H1 (cell line): ENCODE data around the gene SUOX. TPM values are rescaled to one million over a fixed set of nuclear protein-coding genes. Genes with fewer than 3 reads are reported as not detected.

ENCODE experiments used
- CTCF ChIA-PET: fragments of 300-600 bp; sonication (Branson Sonifier 250); formaldehyde crosslinking; loops from one replicate; lab custom pipeline; 2021; ENCODE audit not compliant: partially characterized antibody; lab: Charles Lee
- POLR2A ChIA-PET: fragments of 300-600 bp; sonication (Branson Sonifier 250); formaldehyde crosslinking; loops from one replicate; lab custom pipeline; 2021; ENCODE audit warnings: inconsistent platforms; ENCODE audit not compliant: partially characterized antibody; lab: Charles Lee
- DNase-seq, 2 experiments: peaks; one replicate each; pipeline versions ENCODE4 v3.0.0 to v3.0.0-alpha.2; 2010 to 2022; ENCODE audit warnings: low spot score in 2 of 2, low read depth in 1 of 2, mixed read lengths in 1 of 2
- FAIRE-seq: peaks from 2 replicates; lab custom pipeline; 2011; peaks lifted over from hg19 to GRCh38; lab: Jason Lieb, UNC
- H2AFZ ChIP-seq: 2 replicates; pipeline ENCODE4 v1.8.1; 2012; ENCODE audit warnings: low read length, inconsistent platforms
- H2AK5ac ChIP-seq: 2 replicates; pipeline ENCODE4 v1.6.1; 2013; ENCODE audit warnings: low read depth, low read length
- H2BK120ac ChIP-seq: replicated peaks from 2 replicates; pipeline ENCODE3; 2013; ENCODE audit warnings: low read depth, low read length, inconsistent platforms
- H2BK12ac ChIP-seq: 2 replicates; pipeline ENCODE4 v1.6.1; 2013; ENCODE audit warnings: low read depth, low read length
- H2BK15ac ChIP-seq: 2 replicates; pipeline ENCODE4 v1.6.1; 2013; ENCODE audit warnings: low read length
- H2BK20ac ChIP-seq: 2 replicates; pipeline ENCODE4 v1.6.1; 2013; ENCODE audit warnings: low read length
- H2BK5ac ChIP-seq: 2 replicates; pipeline ENCODE4 v1.6.1; 2013; ENCODE audit warnings: low read depth, low read length
- H3K14ac ChIP-seq: 2 replicates; pipeline ENCODE4 v1.6.1; 2013; ENCODE audit warnings: inconsistent platforms; ENCODE audit not compliant: insufficient read length
- H3K18ac ChIP-seq: 2 replicates; pipeline ENCODE4 v1.6.1; 2013; ENCODE audit warnings: low read length; ENCODE audit errors: extremely low read depth
- H3K23ac ChIP-seq: 2 replicates; pipeline ENCODE4 v1.6.1; 2013; ENCODE audit warnings: inconsistent platforms; ENCODE audit not compliant: insufficient read length
- H3K23me2 ChIP-seq: 2 replicates; pipeline ENCODE4 v1.6.1; 2013; ENCODE audit warnings: low read depth, low read length
- H3K27ac ChIP-seq: 2 replicates; pipeline ENCODE4 v1.6.1; 2011; ENCODE audit warnings: low read depth, low read length, inconsistent platforms
- H3K27me3 ChIP-seq, 4 experiments: replicated peaks in 1 of 4; 1 replicate in 1 of 4; 2 replicates in 3 of 4; pipeline versions ENCODE4 v1.6.1 to v1.8.1; 2011 to 2013; ENCODE audit warnings: low read length in 3 of 4, mild to moderate bottlenecking in 3 of 4, inconsistent platforms in 2 of 4, mixed read lengths in 2 of 4, moderate library complexity in 1 of 4; ENCODE audit not compliant: control insufficient read depth in 3 of 4, insufficient read depth in 3 of 4; ENCODE audit errors: extremely low read depth in 1 of 4
- H3K36me3 ChIP-seq, 4 experiments: 2 replicates each; pipeline versions ENCODE4 v1.6.1 to v1.8.1; 2011 to 2013; ENCODE audit warnings: mild to moderate bottlenecking in 4 of 4, low read length in 3 of 4, moderate library complexity in 2 of 4, control low read depth in 1 of 4, inconsistent platforms in 1 of 4; ENCODE audit not compliant: insufficient read depth in 4 of 4, control insufficient read depth in 2 of 4
- H3K4ac ChIP-seq: replicated peaks from 2 replicates; pipeline ENCODE3; 2013; ENCODE audit warnings: low read length, low read depth, mixed read lengths, inconsistent platforms; ENCODE audit not compliant: insufficient read length
- H3K4me1 ChIP-seq, 4 experiments: replicated peaks in 1 of 4; 1 replicate in 1 of 4; 2 replicates in 3 of 4; pipeline versions ENCODE4 v1.6.1 to v1.8.1; 2011 to 2013; ENCODE audit warnings: low read length in 3 of 4, inconsistent platforms in 2 of 4, mixed read lengths in 1 of 4; ENCODE audit not compliant: insufficient read depth in 4 of 4, control insufficient read depth in 3 of 4
- H3K4me2 ChIP-seq, 2 experiments: 2 replicates each; pipeline versions ENCODE4 v1.6.1 to v1.8.1; 2011 to 2013; ENCODE audit warnings: low read depth in 2 of 2, low read length in 2 of 2, control low read depth in 1 of 2, inconsistent platforms in 1 of 2, mild to moderate bottlenecking in 1 of 2; ENCODE audit not compliant: insufficient read depth in 1 of 2
- H3K4me3 ChIP-seq, 4 experiments: fragments of 200-600, 300-600 bp in 1 of 4; sonication (generic), shearing (Covaris generic), sonication (Bioruptor Twin) in 1 of 4; 2 replicates each; pipeline versions ENCODE4 v1.5.1 to v1.8.1; 2011 to 2016; ENCODE audit warnings: low read length in 4 of 4, low read depth in 3 of 4, control low read depth in 2 of 4, inconsistent platforms in 2 of 4, mild to moderate bottlenecking in 2 of 4, mixed read lengths in 1 of 4, moderate library complexity in 1 of 4; ENCODE audit not compliant: insufficient read depth in 2 of 4; ENCODE audit errors: extremely low read depth in 1 of 4
- H3K56ac ChIP-seq: replicated peaks from 2 replicates; pipeline ENCODE3; 2013; ENCODE audit warnings: low read depth, mild to moderate bottlenecking, mixed read lengths, low read length, inconsistent platforms; ENCODE audit not compliant: insufficient read length
- H3K79me1 ChIP-seq: 2 replicates; pipeline ENCODE4 v1.6.1; 2013; ENCODE audit warnings: low read depth, low read length, control low read depth
- H3K79me2 ChIP-seq, 2 experiments: 2 replicates each; pipeline versions ENCODE4 v1.6.1 to v1.8.1; 2012 to 2013; ENCODE audit warnings: low read length in 2 of 2, mild to moderate bottlenecking in 2 of 2, inconsistent platforms in 1 of 2; ENCODE audit not compliant: insufficient read depth in 2 of 2, control insufficient read depth in 1 of 2
- H3K9ac ChIP-seq, 4 experiments: replicated peaks in 1 of 4; 1 replicate in 1 of 4; 2 replicates in 3 of 4; pipeline versions ENCODE4 v1.6.1 to v1.8.1; 2011 to 2013; ENCODE audit warnings: low read depth in 3 of 4, low read length in 3 of 4, control low read depth in 2 of 4, mild to moderate bottlenecking in 2 of 4, moderate library complexity in 2 of 4, inconsistent platforms in 1 of 4; ENCODE audit errors: extremely low read depth in 1 of 4
- H3K9me3 ChIP-seq, 2 experiments: 2 replicates each; pipeline versions ENCODE4 v1.6.1 to v1.8.1; 2012 to 2013; ENCODE audit warnings: mild to moderate bottlenecking in 2 of 2, moderate library complexity in 2 of 2, control low read depth in 1 of 2, inconsistent platforms in 1 of 2, low read depth in 1 of 2, low read length in 1 of 2, mixed read lengths in 1 of 2; ENCODE audit not compliant: insufficient read depth in 2 of 2
- H4K20me1 ChIP-seq, 2 experiments: replicated peaks in 1 of 2; 2 replicates each; pipeline versions ENCODE3 to v1.8.1; 2011 to 2013; ENCODE audit warnings: inconsistent platforms in 2 of 2, low read length in 2 of 2, mild to moderate bottlenecking in 1 of 2; ENCODE audit not compliant: insufficient read depth in 2 of 2, control insufficient read depth in 1 of 2
- H4K5ac ChIP-seq: 2 replicates; pipeline ENCODE4 v1.6.1; 2013; ENCODE audit warnings: low read length, low read depth, mixed read lengths, inconsistent platforms; ENCODE audit not compliant: insufficient read length
- H4K8ac ChIP-seq: 2 replicates; pipeline ENCODE4 v1.8.0; 2013; ENCODE audit warnings: mild to moderate bottlenecking, moderate library complexity, low read length, inconsistent platforms; ENCODE audit not compliant: insufficient read depth; ENCODE audit errors: extremely low read depth
- H4K91ac ChIP-seq: replicated peaks from 2 replicates; pipeline ENCODE3; 2013; ENCODE audit warnings: low read length, mixed read lengths, inconsistent platforms; ENCODE audit not compliant: insufficient read length
- BACH1 ChIP-seq: IDR thresholded peaks from 2 replicates; pipeline ENCODE4 v1.6.1; 2012; ENCODE audit warnings: low read length, improper control_type of control experiment
- BCL11A ChIP-seq, 2 experiments: IDR thresholded peaks; one replicate each; pipeline ENCODE4 v1.6.1; 2011; ENCODE audit warnings: low read depth in 2 of 2, low read length in 2 of 2, mild to moderate bottlenecking in 2 of 2
- CEBPB ChIP-seq: IDR thresholded peaks from 2 replicates; pipeline ENCODE4 v1.6.1; 2012; ENCODE audit warnings: low read depth, low read length
- HDAC6 ChIP-seq: IDR thresholded peaks from one replicate; pipeline ENCODE4 v1.7.1; 2012; ENCODE audit warnings: low read depth, mild to moderate bottlenecking, inconsistent platforms, low read length, moderate library complexity
- JUN ChIP-seq: IDR thresholded peaks from 2 replicates; pipeline ENCODE4 v1.6.1; 2011; ENCODE audit warnings: low read depth, mild to moderate bottlenecking, improper control_type of control experiment, low read length
- KDM4A ChIP-seq: IDR thresholded peaks from one replicate; pipeline ENCODE4 v1.7.1; 2012; ENCODE audit warnings: low read depth, mild to moderate bottlenecking, moderate library complexity, low read length, inconsistent platforms; ENCODE audit not compliant: severe bottlenecking
- YY1 ChIP-seq: IDR thresholded peaks from 2 replicates; pipeline ENCODE4 v1.6.1; 2011; ENCODE audit warnings: low read depth, mild to moderate bottlenecking, low read length
- WGBS, 2 experiments: shearing (Covaris generic) in 1 of 2; methylation state at CpG; one replicate each; pipeline versions ENCODE4 v1.1.6 to v1.1.7; 2013 to 2015; ENCODE audit warnings: low lambda C conversion rate in 2 of 2, mixed read lengths in 2 of 2, inconsistent platforms in 1 of 2, low coverage in 1 of 2, missing lambda C conversion rate in 1 of 2; ENCODE audit not compliant: insufficient replicate concordance in 2 of 2, insufficient coverage in 1 of 2, insufficient read length in 1 of 2; ENCODE audit errors: extremely low coverage in 1 of 2, missing lambda C conversion rate in 1 of 2; 5-methylcytosine and 5-hydroxymethylcytosine counted together
- polyA plus RNA-seq, 7 experiments: library from polyadenylated mRNA; depleted of rRNA in 3 of 7; stranded (reverse) in 5 of 7; unstranded in 2 of 7; fragments of >200 nt in 5 of 7; fragments of 200-250 nt in 2 of 7; gene quantifications; 1 replicate in 5 of 7; 2 replicates in 1 of 7; 4 replicates in 1 of 7; pipeline versions ENCODE4 v1.2.1 to v1.2.3, GENCODE V29; 2011 to 2013; ENCODE audit warnings: missing spikeins in 2 of 7, mixed read lengths in 2 of 7
- total RNA-seq: library from RNA; stranded (reverse); fragmentation: NEBNext Ultra II Directional; extraction: Animal tissue kit (Norgen Biotek cat#: 25700); gene quantifications from 2 replicates; pipeline ENCODE4 v1.2.1, GENCODE V29; 2021
- TF ChIP-seq, protein P1 (sequence below): IDR thresholded peaks from 2 replicates; pipeline ENCODE4 v1.6.1; 2011; ENCODE audit warnings: low read length, improper control_type of control experiment

SUOX gene
- total and polyA plus RNA-seq, 2 of the 8 experiments (the other 6 are each of a cell fraction or from before 2014, with no cell fraction given): 22.5 to 31.3 TPM

DNA sequence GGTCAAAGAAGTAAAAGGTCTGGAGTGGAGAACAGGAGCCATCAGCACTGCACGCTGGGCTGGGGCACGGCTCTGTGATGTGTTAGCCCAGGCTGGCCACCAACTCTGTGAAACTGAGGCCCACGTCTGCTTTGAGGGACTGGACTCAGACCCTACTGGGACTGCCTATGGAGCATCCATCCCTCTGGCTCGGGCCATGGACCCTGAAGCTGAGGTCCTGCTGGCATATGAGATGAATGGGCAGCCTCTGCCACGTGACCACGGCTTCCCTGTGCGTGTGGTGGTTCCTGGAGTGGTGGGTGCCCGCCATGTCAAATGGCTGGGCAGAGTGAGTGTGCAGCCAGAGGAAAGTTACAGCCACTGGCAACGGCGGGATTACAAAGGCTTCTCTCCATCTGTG lies 7.1 kb downstream of the SUOX start:
- H3K14ac ChIP-seq: no peak overlapping the region
- H3K27me3 ChIP-seq: no peaks in the 10 kb centered on the region
- no peak overlapping the region for H2BK120ac ChIP-seq
- no peak overlapping the region for H3K27ac ChIP-seq
- H3K9ac ChIP-seq: no peak overlapping the region
- H4K91ac ChIP-seq: no peak overlapping the region
- no peak overlapping the region for H2AK5ac ChIP-seq
- peaks cover 9% of the 10 kb centered on the region for H3K23me2 ChIP-seq
- no peak overlapping the region for H3K23ac ChIP-seq
- ChIA-PET POLR2A (no interaction called here), CTCF (interaction anchor here (0.8 to 1.3 kb wide), 2 partner anchors 25 to 69 kb away, joined by 3 read pairs; no protein-coding TSS in a partner anchor)
- 95% methylated on average over 10 of the region's 10 CpGs; no CpG with 5 or more reads in 1 of the 2 experiments for WGBS, 2 experiments
- H3K79me2 ChIP-seq: no peaks in the 10 kb centered on the region; a peak in 1 of 4 replicates
- no peak overlapping the region for H2BK20ac ChIP-seq
- no peak overlapping the region for H2BK5ac ChIP-seq
- H3K4ac ChIP-seq: no peak overlapping the region
- no peak overlapping the region for H3K56ac ChIP-seq
- H2AFZ ChIP-seq: no peak overlapping the region
- H4K5ac ChIP-seq: no peak overlapping the region
- H2BK12ac ChIP-seq: no peak overlapping the region
- peaks cover 2% of the 10 kb centered on the region; the same call in 1 of the 2 replicates for H3K79me1 ChIP-seq
- H3K36me3 ChIP-seq: peaks cover 0 to 20% (median 5%) of the 10 kb centered on the region in 4 experiments; a peak in 5 of 8 replicates
- H4K8ac ChIP-seq: no peak overlapping the region; the same call in 1 of the 2 replicates
- H3K4me1 ChIP-seq: peaks cover 0 to 4% (median 2%) of the 10 kb centered on the region in 4 experiments; a peak in 3 of 7 replicates
- H3K18ac ChIP-seq: no peak overlapping the region
- H3K4me2 ChIP-seq: no peak overlapping the region
- H4K20me1 ChIP-seq: no peaks in the 10 kb centered on the region
- DNase-seq: no peak
- H3K9me3 ChIP-seq: no peaks in the 10 kb centered on the region
- FAIRE-seq: no peak
- H2BK15ac ChIP-seq: no peak overlapping the region
- no peak overlapping the region for H3K4me3 ChIP-seq
- TF ChIP-seq BCL11A (IDR thresholded peaks at IDR 0.05; ENCODE audit: low read depth in 2 of 2, low read length in 2 of 2): no peak
- TF ChIP-seq BACH1: no peak
- TF ChIP-seq, protein P1, sequence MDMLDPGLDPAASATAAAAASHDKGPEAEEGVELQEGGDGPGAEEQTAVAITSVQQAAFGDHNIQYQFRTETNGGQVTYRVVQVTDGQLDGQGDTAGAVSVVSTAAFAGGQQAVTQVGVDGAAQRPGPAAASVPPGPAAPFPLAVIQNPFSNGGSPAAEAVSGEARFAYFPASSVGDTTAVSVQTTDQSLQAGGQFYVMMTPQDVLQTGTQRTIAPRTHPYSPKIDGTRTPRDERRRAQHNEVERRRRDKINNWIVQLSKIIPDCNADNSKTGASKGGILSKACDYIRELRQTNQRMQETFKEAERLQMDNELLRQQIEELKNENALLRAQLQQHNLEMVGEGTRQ: no peak
- TF ChIP-seq KDM4A: no peak
- no peak for TF ChIP-seq JUN
- TF ChIP-seq HDAC6: no peak
- TF ChIP-seq CEBPB: no peak
- no peak for TF ChIP-seq YY1
